GM12878 (cell line): Measurements from ENCODE around the gene DNAJC17. TPM values are rescaled to one million over a fixed set of nuclear protein-coding genes. Genes with fewer than 3 reads are reported as not detected.

Source experiments
- ATAC-seq: fragments of 200-7000 bp; cut with Tn5 transposase; 3 replicates; pipeline ENCODE4 v1.9.1; 2020; ENCODE audit warnings: mild to moderate bottlenecking, moderate library complexity
- BruUV-seq: library from RNA; stranded (reverse); fragments of 400-500 nt; replicated peaks from 2 replicates; lab custom pipeline; 2021; lab: Mats Ljungman, UMichigan
- CTCF ChIA-PET: fragments of 300-600 bp; sonication (Branson Sonifier 250); formaldehyde crosslinking; extraction: SDS; loops from one replicate; lab custom pipeline; 2021; ENCODE audit warnings: inconsistent platforms; lab: Yijun Ruan, JAX
- POLR2A ChIA-PET: fragments of 350-600 bp; formaldehyde crosslinking; extraction: SDS; loops from one replicate; lab custom pipeline; 2021; ENCODE audit warnings: inconsistent platforms; lab: Charles Lee
- RAD21 ChIA-PET: fragments of 300-600 bp; sonication (Branson Sonifier 250); formaldehyde crosslinking; loops from one replicate; lab custom pipeline; 2023; ENCODE audit warnings: antibody characterized with exemption; ENCODE audit not compliant: unreplicated experiment; lab: Charles Lee
- SMC1A ChIA-PET: fragments of 300-600 bp; sonication (Branson Sonifier 250); formaldehyde crosslinking; loops from one replicate; lab custom pipeline; 2023; ENCODE audit not compliant: unreplicated experiment, uncharacterized antibody; lab: Charles Lee
- DNase-seq: peaks from one replicate; pipeline ENCODE4 v3.0.0-alpha.2; 2011; ENCODE audit warnings: low read depth, low spot score
- FAIRE-seq: peaks from 3 replicates; lab custom pipeline; 2011; peaks lifted over from hg19 to GRCh38; lab: Jason Lieb, UNC
- H2AFZ ChIP-seq: 2 replicates; pipeline ENCODE4 v1.6.0; 2011; ENCODE audit warnings: low read depth, low read length, control low read depth; ENCODE audit not compliant: control insufficient read depth
- H3K27ac ChIP-seq: 2 replicates; pipeline ENCODE4 v1.5.1; 2011; ENCODE audit warnings: control low read depth; ENCODE audit not compliant: control insufficient read depth, insufficient read depth
- H3K27me3 ChIP-seq, 2 experiments: replicated peaks in 1 of 2; 2 replicates each; pipeline versions ENCODE4 v1.6.0 to v1.6.1; 2011; ENCODE audit warnings: low read length in 1 of 2; ENCODE audit not compliant: control insufficient read depth in 2 of 2, insufficient read depth in 2 of 2
- H3K36me3 ChIP-seq, 2 experiments: 2 replicates each; pipeline ENCODE4 v1.5.1; 2011; ENCODE audit warnings: low read length in 1 of 2; ENCODE audit not compliant: control insufficient read depth in 2 of 2, insufficient read depth in 2 of 2
- H3K4me1 ChIP-seq: 2 replicates; pipeline ENCODE4 v1.6.1; 2011; ENCODE audit warnings: mild to moderate bottlenecking, low read length, moderate library complexity, mixed read lengths; ENCODE audit not compliant: control insufficient read depth, insufficient read depth
- H3K4me2 ChIP-seq: 2 replicates; pipeline ENCODE4 v1.6.0; 2011; ENCODE audit warnings: control low read depth; ENCODE audit not compliant: control insufficient read depth, insufficient read depth
- H3K4me3 ChIP-seq: fragments of 200-600 bp; sonication (generic); 2 replicates; pipeline ENCODE4 v1.5.1; 2016
- H3K79me2 ChIP-seq: 2 replicates; pipeline ENCODE4 v1.6.0; 2011; ENCODE audit warnings: low read length; ENCODE audit not compliant: control insufficient read depth, insufficient read depth
- H3K9ac ChIP-seq: 2 replicates; pipeline ENCODE4 v1.8.0; 2011; ENCODE audit warnings: low read length, control low read depth, mixed read lengths; ENCODE audit not compliant: control insufficient read depth, insufficient read depth
- H3K9me3 ChIP-seq: replicated peaks from 3 replicates; pipeline ENCODE4 v1.5.1; 2011; ENCODE audit warnings: mild to moderate bottlenecking, low read length; ENCODE audit not compliant: control insufficient read depth, insufficient read depth
- H4K20me1 ChIP-seq: 2 replicates; pipeline ENCODE4 v1.6.0; 2011; ENCODE audit not compliant: control insufficient read depth, insufficient read depth
- BACH1 ChIP-seq: fragments of 450-650 bp; IDR thresholded peaks from 2 replicates; pipeline ENCODE4 v1.6.1; 2017; ENCODE audit warnings: mild to moderate bottlenecking, borderline replicate concordance
- BCL11A ChIP-seq: IDR thresholded peaks from 2 replicates; pipeline ENCODE4 v1.6.1; 2011; ENCODE audit warnings: low read depth, low read length
- HDAC2 ChIP-seq: fragments of 200-600 bp; sonication (generic); IDR thresholded peaks from 2 replicates; pipeline ENCODE4 v1.6.1; 2017
- JUNB ChIP-seq: IDR thresholded peaks from 2 replicates; pipeline ENCODE4 v1.6.1; 2016; ENCODE audit warnings: antibody characterized with exemption, mild to moderate bottlenecking
- MAX ChIP-seq: IDR thresholded peaks from 2 replicates; pipeline ENCODE4 v1.6.1; 2012; ENCODE audit warnings: low read depth, low read length, improper control_type of control experiment
- MEF2A ChIP-seq: IDR thresholded peaks from 2 replicates; pipeline ENCODE4 v1.6.1; 2011; ENCODE audit warnings: low read depth, mild to moderate bottlenecking, low read length, moderate library complexity; ENCODE audit not compliant: insufficient read depth
- NR2C2 ChIP-seq: IDR thresholded peaks from 2 replicates; pipeline ENCODE4 v1.6.1; 2011; ENCODE audit warnings: borderline replicate concordance, low read depth; ENCODE audit not compliant: control insufficient read depth, insufficient read length
- PKNOX1 ChIP-seq: fragments of 450-650 bp; IDR thresholded peaks from 2 replicates; pipeline ENCODE4 v1.6.1; 2016; ENCODE audit warnings: mild to moderate bottlenecking
- PML ChIP-seq: IDR thresholded peaks from 2 replicates; pipeline ENCODE4 v1.6.1; 2012; ENCODE audit warnings: low read length, inconsistent platforms
- POU2F2 ChIP-seq: IDR thresholded peaks from 3 replicates; pipeline ENCODE4 v1.6.1; 2011; ENCODE audit warnings: low read depth, mild to moderate bottlenecking, low read length, borderline replicate concordance
- RBBP5 ChIP-seq: fragments of 200-600 bp; sonication (generic); conservative IDR thresholded peaks from 2 replicates; pipeline ENCODE4 v1.6.1; 2016
- RCOR1 ChIP-seq: conservative IDR thresholded peaks from 2 replicates; pipeline ENCODE4 v1.6.1; 2012; ENCODE audit warnings: low read depth, low read length, improper control_type of control experiment
- RUNX3 ChIP-seq: IDR thresholded peaks from 2 replicates; pipeline ENCODE4 v1.6.1; 2012; ENCODE audit warnings: low read length, inconsistent platforms
- SREBF1 ChIP-seq: IDR thresholded peaks from 2 replicates; pipeline ENCODE4 v1.6.1; 2012; ENCODE audit warnings: mild to moderate bottlenecking, low read length
- SRF ChIP-seq, 2 experiments: IDR thresholded peaks; 2 replicates each; pipeline ENCODE4 v1.6.1; 2011; ENCODE audit warnings: low read depth in 2 of 2, low read length in 2 of 2, mild to moderate bottlenecking in 1 of 2, moderate library complexity in 1 of 2
- TAF1 ChIP-seq: IDR thresholded peaks from 2 replicates; pipeline ENCODE4 v1.6.1; 2011; ENCODE audit warnings: mild to moderate bottlenecking, low read depth, low read length, borderline replicate concordance
- TCF3 ChIP-seq: IDR thresholded peaks from 2 replicates; pipeline ENCODE4 v1.6.1; 2012; ENCODE audit warnings: low read depth, mild to moderate bottlenecking, low read length, borderline replicate concordance; ENCODE audit not compliant: insufficient read depth
- TCF7 ChIP-seq: IDR thresholded peaks from 2 replicates; pipeline ENCODE4 v1.6.1; 2014; ENCODE audit warnings: antibody characterized with exemption, borderline replicate concordance
- YY1 ChIP-seq: IDR thresholded peaks from 2 replicates; pipeline ENCODE4 v1.6.1; 2011; ENCODE audit warnings: low read depth, mild to moderate bottlenecking, low read length
- ZBED1 ChIP-seq: IDR thresholded peaks from 2 replicates; pipeline ENCODE4 v1.6.1; 2016; ENCODE audit warnings: borderline replicate concordance
- WGBS: methylation state at CpG from one replicate; pipeline ENCODE4 v1.1.6; 2016; ENCODE audit warnings: low lambda C conversion rate; ENCODE audit not compliant: insufficient replicate concordance, insufficient coverage; ENCODE audit errors: missing lambda C conversion rate; 5-methylcytosine and 5-hydroxymethylcytosine counted together
- in situ Hi-C: fragments of 300-500 bp; cut with MboI; formaldehyde crosslinking; loops from 9 replicates; pipeline ENCODE4 v1.14.3; 2018; ENCODE audit warnings: mixed read lengths
- intact Hi-C: fragments of 100-400 bp; cut with micrococcal nuclease; formaldehyde crosslinking; loops from one replicate; pipeline ENCODE4 v1.14.2; 2022; ENCODE audit not compliant: unreplicated experiment
- polyA plus RNA-seq, 11 experiments: library from polyadenylated mRNA; depleted of rRNA in 4 of 11; unstranded in 6 of 11; stranded (reverse) in 5 of 11; fragments of >200 nt; fragmentation: Nextera tagmentation in 4 of 11; fragmentation: Illumina TruSeq in 1 of 11; extraction: Ambion mirVana in 4 of 11; extraction: Trizol in 1 of 11; gene quantifications; 1 replicate in 1 of 11; 2 replicates in 10 of 11; pipeline versions ENCODE4 v1.2.1 to v1.2.3, GENCODE V29; 2011 to 2016; ENCODE audit warnings: inconsistent platforms in 2 of 11, missing spikeins in 2 of 11, low read depth in 1 of 11
- total RNA-seq, 4 experiments: library from RNA; depleted of rRNA in 3 of 4; stranded (reverse); fragments of >200 nt in 3 of 4; fragmentation: Illumina TruSeq in 1 of 4; extraction: Trizol in 1 of 4; gene quantifications; 2 replicates each; pipeline versions ENCODE4 v1.2.1 to v1.2.3, GENCODE V29; 2013 to 2021

DNAJC17 gene
- total and polyA plus RNA-seq, 10 of the 15 experiments (the other 5 are each of a cell fraction or from before 2014, with no cell fraction given), result 6.1 to 62.8 (median 45.4) TPM

- Histone ChIP-seq H3K36me3 (peaks cover 7 to 10% of the 10 kb centered on the region in 2 experiments; a peak in 3 of 4 replicates), H3K27me3 (no peaks in the 10 kb centered on the region)
- BruUV-seq, result TSS peak; percentile 45
- no peak for DNase-seq
- TF ChIP-seq JUNB (no peak), ZBED1 (no peak), SREBF1 (no peak), NR2C2 (no peak), BCL11A (no peak), POU2F2 (no peak), YY1 (no peak), TCF7 (no peak), TAF1 (no peak), RUNX3 (no peak), RBBP5 (no peak), PML (no peak), PKNOX1 (no peak), MEF2A (no peak), BACH1 (no peak), RCOR1 (no peak), SRF (IDR thresholded peaks at IDR 0.05; ENCODE audit: low read depth in 2 of 2, low read length in 2 of 2) (no peak), HDAC2 (no peak), MAX (no peak), TCF3 (no peak)
- TF ChIP-seq, all 136 proteins: peak for 0
- H2AFZ ChIP-seq, result no peak overlapping the region
- ChIA-PET CTCF (interaction anchor here (0.7 to 1.1 kb wide), 6 partner anchors 9 to 161 kb away, joined by 3 to 4 read pairs (median 4); no protein-coding TSS in a partner anchor), RAD21 (interaction anchor here (1.9 kb wide), 2 partner anchors 13 to 52 kb away, joined by 3 to 6 read pairs; no protein-coding TSS in a partner anchor), SMC1A (interaction anchor here (0.6 to 2.0 kb wide), 4 partner anchors 13 to 52 kb away, joined by 3 to 5 read pairs (median 3); no protein-coding TSS in a partner anchor), POLR2A (interaction anchor here (0.6 kb wide), 1 partner anchor 294 kb away, joined by 5 read pairs; no protein-coding TSS in a partner anchor)
- intact Hi-C loops, result no loop called here
- no peak overlapping the region for H3K9ac ChIP-seq
- no peaks in the 10 kb centered on the region for H3K9me3 ChIP-seq
- no peaks in the 10 kb centered on the region for H3K79me2 ChIP-seq
- H4K20me1 ChIP-seq, result no peaks in the 10 kb centered on the region
- no peak overlapping the region for H3K4me2 ChIP-seq
- in situ Hi-C loops, result no loop called here
- no peaks in the 10 kb centered on the region for H3K4me1 ChIP-seq
- 95% methylated on average over 3 of the region's 3 CpGs for WGBS
- H3K4me3 ChIP-seq, result no peak overlapping the region
- no peak overlapping the region for H3K27ac ChIP-seq
- no peak for FAIRE-seq
- no peak for ATAC-seq
These were observed 76.2 kb downstream of the DNAJC17 start for GRCh38 chr15:40731034-40731433.
